GM19455 (cell line): Measurements from ENCODE around the gene GPR33.
"Not testable (repeated sequence)": the region's sequence is repeated elsewhere in the genome, so short reads cannot be mapped to it uniquely, and the experiment has no call there.

ENCODE experiments used
- ATAC-seq: cut with Tn5 transposase; IDR thresholded peaks from one replicate; pipeline ENCODE4 v1.9.1; 2021; ENCODE audit not compliant: unreplicated experiment

GPR33 gene

GRCh38 chr14:31487886-31488285, at the start of gene GPR33:
Gene GPR33, minus strand, starts transcription at chr14:31488039. Its CDS starts 4,074 bp downstream, at chr14:31483965.
- no peak for ATAC-seq

GRCh38 chr14:31536201-31536960, 48.5 kb upstream of the GPR33 start:
- no peak for ATAC-seq

GRCh38 chr14:31530136-31530535, 42.3 kb upstream of the GPR33 start:
- ATAC-seq, result no peak

GRCh38 chr14:31529053-31529452, 41.2 kb upstream of the GPR33 start:
- no peak for ATAC-seq

- ATAC-seq, result no peak
Observed at GRCh38 chr14:31527546-31527945, 39.7 kb upstream of the GPR33 start.

GRCh38 chr14:31527087-31527486, 39.2 kb upstream of the GPR33 start:
- ATAC-seq, result no peak

- no peak for ATAC-seq
Observed at GRCh38 chr14:31510855-31511254, 23.0 kb upstream of the GPR33 start.

- no peak for ATAC-seq
Observed at GRCh38 chr14:31510222-31510621, 22.4 kb upstream of the GPR33 start.

GRCh38 chr14:31508135-31508534, 20.3 kb upstream of the GPR33 start:
- no peak for ATAC-seq

GRCh38 chr14:31505411-31505810, 17.6 kb upstream of the GPR33 start:
- no peak for ATAC-seq

- no peak for ATAC-seq
Observed at GRCh38 chr14:31501870-31502269, 14.0 kb upstream of the GPR33 start.

- ATAC-seq, result no peak
Observed at GRCh38 chr14:31492759-31493498, 5.1 kb upstream of the GPR33 start.

- peak; percentile 49 for ATAC-seq
Observed at GRCh38 chr14:31489691-31490090, 1.9 kb upstream of the GPR33 start.

- no peak for ATAC-seq
Observed at GRCh38 chr14:31486764-31487163, 1.1 kb downstream of the GPR33 start.

- ATAC-seq, result no peak
Observed at GRCh38 chr14:31484754-31485153, 3.1 kb downstream of the GPR33 start.

- no peak for ATAC-seq
Observed at GRCh38 chr14:31480156-31480555, 7.7 kb downstream of the GPR33 start.

GRCh38 chr14:31479027-31479426, 8.8 kb downstream of the GPR33 start:
- ATAC-seq, result no peak

GRCh38 chr14:31477248-31477647, 10.6 kb downstream of the GPR33 start:
- ATAC-seq, result no peak

- ATAC-seq, result no peak
Observed at GRCh38 chr14:31476131-31476866, 11.5 kb downstream of the GPR33 start.

- ATAC-seq, result no peak
Observed at GRCh38 chr14:31466554-31466953, 21.3 kb downstream of the GPR33 start.

GRCh38 chr14:31465111-31465510, 22.7 kb downstream of the GPR33 start:
- no peak for ATAC-seq

- ATAC-seq, result not testable (repeated sequence)
Observed at GRCh38 chr14:31462450-31462849, 25.4 kb downstream of the GPR33 start.
